Neural progenitor cell (in vitro differentiated cells): ENCODE results near the gene CADM1. TPM values are rescaled to one million over a fixed set of nuclear protein-coding genes. Genes with fewer than 3 reads are reported as not detected.

ENCODE experiments used
- DNase-seq: peaks from one replicate; pipeline ENCODE4 v3.0.0-alpha.2; 2016; ENCODE audit warnings: low spot score
- H2AFZ ChIP-seq: fragments of 200-600 bp; sonication (generic); replicated peaks from 2 replicates; pipeline ENCODE4 v1.6.1; 2016; ENCODE audit warnings: antibody characterized with exemption
- H3F3A ChIP-seq: fragments of 200-600 bp; sonication (generic); 2 replicates; pipeline ENCODE4 v1.6.1; 2016; ENCODE audit warnings: antibody characterized with exemption, low read depth
- H3K27ac ChIP-seq: fragments of 200-600 bp; sonication (generic); 2 replicates; pipeline ENCODE4 v1.5.1; 2016; ENCODE audit warnings: mild to moderate bottlenecking
- H3K27me3 ChIP-seq: fragments of 200-600 bp; sonication (generic); 2 replicates; pipeline ENCODE4 v1.6.1; 2016; ENCODE audit warnings: mild to moderate bottlenecking, moderate library complexity
- H3K36me3 ChIP-seq: fragments of 200-600 bp; sonication (generic); 2 replicates; pipeline ENCODE4 v1.5.1; 2016
- H3K4me1 ChIP-seq: fragments of 200-600 bp; sonication (generic); 2 replicates; pipeline ENCODE4 v1.6.1; 2016; ENCODE audit warnings: mixed run types
- H3K4me2 ChIP-seq: fragments of 200-600 bp; sonication (generic); 2 replicates; pipeline ENCODE4 v1.6.1; 2016
- H3K4me3 ChIP-seq: fragments of 200-600 bp; sonication (generic); 2 replicates; pipeline ENCODE4 v1.5.1; 2016
- H3K79me2 ChIP-seq: fragments of 200-600 bp; sonication (generic); 2 replicates; pipeline ENCODE4 v1.6.1; 2016; ENCODE audit warnings: low read depth
- H3K9ac ChIP-seq: fragments of 200-600 bp; sonication (generic); 2 replicates; pipeline ENCODE4 v1.6.1; 2016
- H3K9me3 ChIP-seq: fragments of 200-600 bp; sonication (generic); 2 replicates; pipeline ENCODE4 v1.5.1; 2016; ENCODE audit warnings: low read depth
- H4K20me1 ChIP-seq: fragments of 200-600 bp; sonication (generic); 2 replicates; pipeline ENCODE4 v1.6.1; 2016; ENCODE audit warnings: low read depth
- H3K27ac Mint-ChIP-seq: 3 replicates; pipeline ENCODE4 v1.8.0; 2021; ENCODE audit warnings: mixed read lengths
- H3K27me3 Mint-ChIP-seq: 2 replicates; pipeline ENCODE4 v1.8.0; 2022; ENCODE audit warnings: low read depth, mild to moderate bottlenecking, inconsistent platforms, moderate library complexity, mixed read lengths; ENCODE audit not compliant: insufficient read depth
- H3K36me3 Mint-ChIP-seq: 3 replicates; pipeline ENCODE4 v1.8.0; 2021; ENCODE audit warnings: mixed read lengths
- H3K4me1 Mint-ChIP-seq: 3 replicates; pipeline ENCODE4 v1.8.0; 2021; ENCODE audit warnings: mixed read lengths
- H3K4me3 Mint-ChIP-seq: 3 replicates; pipeline ENCODE4 v1.8.0; 2021; ENCODE audit warnings: mild to moderate bottlenecking, moderate library complexity, mixed read lengths
- H3K9me3 Mint-ChIP-seq: 3 replicates; pipeline ENCODE4 v1.8.0; 2020; ENCODE audit warnings: mixed read lengths
- EZH2 ChIP-seq: fragments of 200-600 bp; sonication (generic); IDR thresholded peaks from 2 replicates; pipeline ENCODE4 v1.6.1; 2017; ENCODE audit warnings: antibody characterized with exemption, mild to moderate bottlenecking, moderate library complexity
- EZH2phosphoT487 ChIP-seq: fragments of 200-600 bp; sonication (generic); IDR thresholded peaks from 2 replicates; pipeline ENCODE4 v1.6.1; 2017; ENCODE audit warnings: antibody characterized with exemption
- total RNA-seq: library from RNA; depleted of rRNA; stranded (reverse); fragments of >200 nt; gene quantifications from 2 replicates; pipeline ENCODE4 v1.2.3, GENCODE V29; 2015; ENCODE audit warnings: low replicate concordance
- TF ChIP-seq, protein P1 (sequence below): fragments of 200-600 bp; sonication (generic); IDR thresholded peaks from 2 replicates; pipeline ENCODE4 v1.5.1; 2017; ENCODE audit warnings: antibody characterized with exemption, mild to moderate bottlenecking

CADM1 gene
- total RNA-seq, 1 donor from 2014 or later: 123 TPM

DNA sequence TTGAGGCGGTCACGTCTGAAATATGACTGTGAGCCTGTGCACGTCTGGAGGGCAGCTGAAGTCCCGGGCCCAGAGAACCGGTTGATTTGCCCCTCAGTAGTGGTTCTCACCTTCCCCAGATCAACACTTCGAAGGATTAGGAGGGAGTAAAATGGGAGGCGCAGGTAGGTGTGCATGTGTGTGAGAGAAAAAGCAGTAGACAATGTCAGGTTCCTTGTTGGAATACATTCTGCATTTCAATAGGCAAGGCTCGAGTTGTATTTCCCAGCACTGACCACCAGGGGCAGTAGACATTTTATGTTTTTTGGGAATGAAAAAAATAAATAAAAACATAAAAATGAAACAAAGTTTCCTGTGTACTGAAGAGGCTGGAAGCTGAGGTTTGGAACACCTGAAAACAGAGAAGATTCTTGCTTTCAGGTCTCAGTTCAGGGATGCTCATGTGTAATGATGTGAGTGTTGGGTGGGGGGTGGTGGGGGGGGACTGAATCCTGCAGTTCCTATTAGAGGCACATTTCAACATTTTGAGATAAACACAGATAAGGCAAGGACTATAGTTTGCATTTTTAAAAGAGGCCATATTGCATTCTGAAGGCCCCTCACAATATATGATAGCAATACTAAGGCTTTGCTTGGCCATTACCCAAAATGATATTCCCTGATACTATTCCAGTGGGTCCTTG lies 333.9 kb downstream of the CADM1 start:
- H3K36me3 ChIP-seq: no peaks in the 10 kb centered on the region
- no peaks in the 10 kb centered on the region for H4K20me1 ChIP-seq
- Mint-ChIP-seq H3K4me3 (no peak overlapping the region), H3K27me3 (peaks cover 5% of the 10 kb centered on the region), H3K36me3 (peaks cover 4% of the 10 kb centered on the region), H3K9me3 (no peaks in the 10 kb centered on the region), H3K4me1 (peaks cover 21% of the 10 kb centered on the region), H3K27ac (no peak overlapping the region)
- H3K79me2 ChIP-seq: no peaks in the 10 kb centered on the region
- TF ChIP-seq, protein P1, sequence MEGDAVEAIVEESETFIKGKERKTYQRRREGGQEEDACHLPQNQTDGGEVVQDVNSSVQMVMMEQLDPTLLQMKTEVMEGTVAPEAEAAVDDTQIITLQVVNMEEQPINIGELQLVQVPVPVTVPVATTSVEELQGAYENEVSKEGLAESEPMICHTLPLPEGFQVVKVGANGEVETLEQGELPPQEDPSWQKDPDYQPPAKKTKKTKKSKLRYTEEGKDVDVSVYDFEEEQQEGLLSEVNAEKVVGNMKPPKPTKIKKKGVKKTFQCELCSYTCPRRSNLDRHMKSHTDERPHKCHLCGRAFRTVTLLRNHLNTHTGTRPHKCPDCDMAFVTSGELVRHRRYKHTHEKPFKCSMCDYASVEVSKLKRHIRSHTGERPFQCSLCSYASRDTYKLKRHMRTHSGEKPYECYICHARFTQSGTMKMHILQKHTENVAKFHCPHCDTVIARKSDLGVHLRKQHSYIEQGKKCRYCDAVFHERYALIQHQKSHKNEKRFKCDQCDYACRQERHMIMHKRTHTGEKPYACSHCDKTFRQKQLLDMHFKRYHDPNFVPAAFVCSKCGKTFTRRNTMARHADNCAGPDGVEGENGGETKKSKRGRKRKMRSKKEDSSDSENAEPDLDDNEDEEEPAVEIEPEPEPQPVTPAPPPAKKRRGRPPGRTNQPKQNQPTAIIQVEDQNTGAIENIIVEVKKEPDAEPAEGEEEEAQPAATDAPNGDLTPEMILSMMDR: peak; percentile 83
- no peak for TF ChIP-seq EZH2
- H2AFZ ChIP-seq: no peak overlapping the region
- no peak overlapping the region for H3K4me3 ChIP-seq
- no peaks in the 10 kb centered on the region for H3F3A ChIP-seq
- no peak overlapping the region for H3K27ac ChIP-seq
- peak; percentile 53 for DNase-seq
- H3K4me2 ChIP-seq: no peak overlapping the region
- no peak overlapping the region for H3K9ac ChIP-seq
- no peaks in the 10 kb centered on the region for H3K9me3 ChIP-seq
- peaks cover 7% of the 10 kb centered on the region for H3K4me1 ChIP-seq
- no peaks in the 10 kb centered on the region for H3K27me3 ChIP-seq

DNA sequence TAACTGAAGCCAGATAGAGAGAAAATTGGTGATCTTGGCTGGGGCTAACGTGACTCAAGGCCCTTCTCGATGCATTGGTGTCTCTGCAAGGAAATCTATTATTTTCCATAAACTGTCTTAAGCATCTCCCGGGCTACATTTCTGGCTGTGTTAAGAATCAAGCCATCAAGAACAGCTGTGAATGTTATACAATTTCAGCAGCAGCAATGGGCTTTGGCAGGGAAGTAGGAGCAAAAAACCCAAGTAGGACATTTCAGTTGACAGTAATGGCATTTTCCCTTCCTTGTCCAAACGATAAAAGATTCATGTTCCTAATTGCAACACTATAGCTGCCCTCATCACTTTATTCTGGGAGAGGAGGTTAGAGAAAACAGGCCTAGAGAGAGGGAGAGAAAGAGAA lies 335.0 kb downstream of the CADM1 start:
- Histone ChIP-seq H3K79me2 (no peaks in the 10 kb centered on the region), H3K4me3 (no peak overlapping the region), H3K27ac (no peak overlapping the region), H4K20me1 (no peaks in the 10 kb centered on the region), H3K27me3 (no peaks in the 10 kb centered on the region), H2AFZ (no peak overlapping the region), H3K9ac (no peak overlapping the region), H3K9me3 (no peaks in the 10 kb centered on the region), H3K4me1 (no peaks in the 10 kb centered on the region), H3K36me3 (no peaks in the 10 kb centered on the region), H3F3A (no peaks in the 10 kb centered on the region), H3K4me2 (no peak overlapping the region)
- DNase-seq: no peak
- no peak overlapping the region for H3K4me3 Mint-ChIP-seq
- no peak overlapping the region for H3K27ac Mint-ChIP-seq
- no peaks in the 10 kb centered on the region for H3K9me3 Mint-ChIP-seq
- peaks cover 22% of the 10 kb centered on the region for H3K4me1 Mint-ChIP-seq
- peaks cover 4% of the 10 kb centered on the region for H3K36me3 Mint-ChIP-seq
- no peak for TF ChIP-seq EZH2
- TF ChIP-seq, protein P1: no peak
- TF ChIP-seq EZH2phosphoT487: no peak
- peaks cover 7% of the 10 kb centered on the region for H3K27me3 Mint-ChIP-seq

DNA sequence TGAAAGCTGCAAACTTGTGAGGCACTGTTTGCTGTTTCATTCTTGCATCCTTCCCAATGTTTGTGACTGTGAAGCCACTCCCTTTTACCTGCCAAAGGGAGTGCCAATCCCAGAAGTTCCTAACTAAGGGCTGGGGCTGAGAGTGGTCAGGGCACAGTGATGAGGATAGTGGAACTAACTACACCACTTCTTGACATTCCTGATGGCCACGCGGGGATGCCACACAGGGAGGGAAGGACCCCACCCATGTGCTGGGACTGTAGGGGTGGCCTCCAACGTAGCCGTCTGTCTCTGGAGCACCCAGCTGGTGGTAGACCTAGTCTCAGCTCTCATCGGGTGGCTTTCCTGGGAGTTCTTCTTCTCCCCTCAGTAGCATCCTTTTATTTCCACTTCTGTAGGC lies 335.5 kb downstream of the CADM1 start:
- Histone ChIP-seq H3F3A (no peaks in the 10 kb centered on the region), H4K20me1 (no peaks in the 10 kb centered on the region), H3K36me3 (no peaks in the 10 kb centered on the region), H3K27me3 (no peaks in the 10 kb centered on the region), H3K9me3 (no peaks in the 10 kb centered on the region), H3K27ac (no peak overlapping the region), H3K9ac (no peak overlapping the region), H2AFZ (no peak overlapping the region), H3K79me2 (no peaks in the 10 kb centered on the region), H3K4me1 (no peaks in the 10 kb centered on the region), H3K4me3 (no peak overlapping the region), H3K4me2 (no peak overlapping the region)
- H3K4me3 Mint-ChIP-seq: no peak overlapping the region
- no peak for DNase-seq
- TF ChIP-seq, protein P1: no peak
- no peak for TF ChIP-seq EZH2
- TF ChIP-seq EZH2phosphoT487: no peak
- H3K36me3 Mint-ChIP-seq: peaks cover 4% of the 10 kb centered on the region
- H3K27ac Mint-ChIP-seq: no peak overlapping the region
- H3K4me1 Mint-ChIP-seq: peaks cover 28% of the 10 kb centered on the region
- H3K9me3 Mint-ChIP-seq: no peaks in the 10 kb centered on the region
- peaks cover 11% of the 10 kb centered on the region for H3K27me3 Mint-ChIP-seq
